ENCODE data around the gene GRM8.

GRM8 gene

GRCh38 chr7:126401918-126402317 is 850.8 kb downstream of the GRM8 start:
- H3K4me3 ChIP-seq (ENCODE audit: low read depth, low read length), result no peak overlapping the region
- no peak for TF ChIP-seq CTCF (IDR thresholded peaks at IDR 0.05; ENCODE audit: low read depth, low read length)

DNA sequence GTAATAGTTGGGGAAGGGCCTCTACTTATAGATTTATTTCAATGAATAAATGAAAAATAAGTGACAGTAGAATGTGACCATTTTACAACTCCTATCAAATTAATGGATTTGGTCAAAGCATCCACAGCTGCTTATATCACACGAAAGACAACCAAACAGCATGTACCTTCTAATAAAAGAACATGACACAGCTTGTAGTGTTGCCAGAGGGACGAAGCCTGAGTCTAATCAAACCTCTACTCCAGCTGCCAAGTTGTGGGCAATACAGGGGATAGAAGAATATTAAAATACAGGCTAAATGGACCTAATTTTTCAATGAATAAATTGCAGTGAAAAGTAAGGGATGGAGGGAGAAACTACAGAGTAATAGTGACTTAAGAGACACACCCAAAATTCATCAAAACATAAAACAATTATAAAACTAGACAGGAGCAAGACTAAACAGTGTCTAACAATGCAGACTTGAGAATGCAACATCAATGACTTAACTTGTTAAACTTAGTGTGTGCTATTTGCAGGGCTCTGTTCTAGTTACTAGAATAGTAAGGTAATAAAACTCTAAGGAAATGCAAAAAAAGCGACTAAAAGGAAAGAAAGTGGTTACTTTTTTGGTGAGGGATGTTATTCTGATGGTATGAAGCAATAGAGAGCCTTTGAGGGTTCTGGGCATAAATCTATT is 853.8 kb downstream of the GRM8 start:
- no peak for TF ChIP-seq CTCF (IDR thresholded peaks at IDR 0.05; ENCODE audit: low read depth, low read length)
- no peak overlapping the region for H3K4me3 ChIP-seq (ENCODE audit: low read depth, low read length)

DNA sequence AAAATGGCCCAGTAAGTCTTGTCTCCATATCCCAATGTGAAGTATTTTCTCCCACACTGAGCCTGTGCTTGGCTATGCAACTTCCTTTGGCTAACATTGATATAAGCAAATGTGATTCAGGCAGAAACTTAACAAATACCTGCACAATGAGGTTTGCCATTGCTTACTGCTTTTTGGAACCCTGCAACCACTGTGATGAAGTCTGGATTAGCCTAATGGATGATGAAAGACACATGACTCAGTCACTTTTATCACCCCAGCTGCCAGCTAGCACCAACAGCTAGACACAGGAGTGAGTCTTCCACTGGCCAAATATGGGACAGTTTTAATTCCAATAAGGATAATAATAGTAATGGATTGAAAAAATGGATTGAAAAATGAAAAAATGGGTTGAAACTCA is 854.5 kb downstream of the GRM8 start:
- TF ChIP-seq CTCF (IDR thresholded peaks at IDR 0.05; ENCODE audit: low read depth, low read length), result no peak
- no peak overlapping the region for H3K4me3 ChIP-seq (ENCODE audit: low read depth, low read length)

GRCh38 chr7:126394406-126394805 is 858.3 kb downstream of the GRM8 start:
- no peak overlapping the region for H3K4me3 ChIP-seq (ENCODE audit: low read depth, low read length)
- no peak for TF ChIP-seq CTCF (IDR thresholded peaks at IDR 0.05; ENCODE audit: low read depth, low read length)
